KOPT-K1 (cell line): ENCODE results near the gene GRK4.
A peak's percentile ranks its signal among the peaks of the same experiment; 100 is the strongest.

Experiments used
- H3K27ac ChIP-seq: fragments of 200-600 bp; sonication (generic); 2 replicates; pipeline ENCODE4 v1.5.1; 2016; ENCODE audit warnings: antibody characterized with exemption, mild to moderate bottlenecking, low read depth, low read length; ENCODE audit not compliant: poor library complexity, severe bottlenecking
- H3K36me3 ChIP-seq: fragments of 200-600 bp; sonication (generic); 2 replicates; pipeline ENCODE4 v1.5.1; 2017; ENCODE audit warnings: antibody characterized with exemption, mild to moderate bottlenecking, low read length, moderate library complexity; ENCODE audit not compliant: insufficient read depth
- H3K9me3 ChIP-seq: fragments of 200-600 bp; sonication (generic); 2 replicates; pipeline ENCODE4 v1.5.1; 2017; ENCODE audit warnings: antibody characterized with exemption, low read length, mild to moderate bottlenecking; ENCODE audit not compliant: insufficient read depth, poor library complexity, severe bottlenecking

The GRK4 gene

DNA sequence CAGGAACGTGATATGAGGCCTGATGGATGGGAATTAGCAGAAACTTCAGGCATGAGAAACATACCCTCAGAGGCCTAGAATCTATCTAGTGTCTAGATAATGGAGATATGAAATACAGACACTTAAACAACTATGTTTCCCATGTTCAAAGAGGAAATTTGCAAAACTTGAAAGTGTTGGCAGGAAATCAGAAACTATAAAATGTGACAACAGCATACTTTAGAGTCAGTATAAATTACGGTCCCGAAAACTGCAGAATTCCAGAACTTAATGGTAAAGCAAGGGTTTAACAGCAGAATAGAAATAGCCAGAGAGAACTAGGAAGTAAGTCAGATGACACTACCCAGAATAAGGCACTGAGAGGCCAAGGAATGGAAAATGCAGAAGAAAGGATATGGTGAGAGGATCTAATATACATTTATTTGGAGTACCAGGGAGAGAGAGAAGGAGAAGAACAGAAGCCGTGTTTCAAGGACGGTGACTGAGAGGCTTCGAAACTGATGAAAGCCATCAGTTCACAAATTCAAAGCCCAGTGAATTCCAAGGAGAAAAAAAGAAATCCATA is 103.5 kb downstream of the GRK4 start:
- H3K27ac ChIP-seq: no peak overlapping the region

GRCh38 chr4:3067473-3068001 is 104.2 kb downstream of the GRK4 start:
- Histone ChIP-seq H3K36me3 (no peaks in the 10 kb centered on the region), H3K9me3 (peaks cover 14% of the 10 kb centered on the region)

More for the DNA sequence above, 103.5 kb downstream of the GRK4 start:
- Histone ChIP-seq H3K9me3 (peaks cover 14% of the 10 kb centered on the region), H3K36me3 (no peaks in the 10 kb centered on the region)

GRCh38 chr4:3069661-3070199 is 106.4 kb downstream of the GRK4 start:
- H3K36me3 ChIP-seq: no peaks in the 10 kb centered on the region
- H3K27ac ChIP-seq: no peak overlapping the region
- peaks cover 14% of the 10 kb centered on the region for H3K9me3 ChIP-seq

More at GRCh38 chr4:3067473-3068001, 104.2 kb downstream of the GRK4 start:
- no peak overlapping the region for H3K27ac ChIP-seq

- H3K27ac ChIP-seq: no peak overlapping the region
- no peaks in the 10 kb centered on the region for H3K36me3 ChIP-seq
- H3K9me3 ChIP-seq: peaks cover 7% of the 10 kb centered on the region
These were observed 107.5 kb downstream of the GRK4 start for GRCh38 chr4:3070709-3071500.

DNA sequence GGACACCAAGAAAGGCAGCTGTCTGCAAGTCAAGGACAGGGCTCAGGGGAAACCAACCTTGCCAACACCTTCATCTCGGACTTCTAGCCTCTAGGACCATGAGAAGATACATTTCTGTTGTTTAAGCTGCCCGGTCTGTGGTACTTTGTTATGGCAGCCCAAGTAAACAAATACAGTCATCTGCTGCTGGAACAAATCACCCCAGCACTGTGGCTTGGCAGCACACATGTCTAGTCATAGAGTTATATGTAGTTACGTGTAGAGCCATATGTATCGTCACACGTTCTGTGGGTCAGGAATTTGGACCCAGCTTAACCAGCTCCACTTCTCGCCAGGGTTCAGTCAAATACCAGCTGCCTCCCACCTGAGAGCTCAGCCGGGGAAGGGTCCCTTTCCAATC is 108.4 kb downstream of the GRK4 start:
- Histone ChIP-seq H3K27ac (no peak overlapping the region), H3K9me3 (peaks cover 2% of the 10 kb centered on the region), H3K36me3 (no peaks in the 10 kb centered on the region)

GRCh38 chr4:3073158-3074077 is 110.0 kb downstream of the GRK4 start:
- no peaks in the 10 kb centered on the region for H3K36me3 ChIP-seq
- peak overlapping the region; percentile 48 for H3K27ac ChIP-seq
- H3K9me3 ChIP-seq: no peaks in the 10 kb centered on the region

DNA sequence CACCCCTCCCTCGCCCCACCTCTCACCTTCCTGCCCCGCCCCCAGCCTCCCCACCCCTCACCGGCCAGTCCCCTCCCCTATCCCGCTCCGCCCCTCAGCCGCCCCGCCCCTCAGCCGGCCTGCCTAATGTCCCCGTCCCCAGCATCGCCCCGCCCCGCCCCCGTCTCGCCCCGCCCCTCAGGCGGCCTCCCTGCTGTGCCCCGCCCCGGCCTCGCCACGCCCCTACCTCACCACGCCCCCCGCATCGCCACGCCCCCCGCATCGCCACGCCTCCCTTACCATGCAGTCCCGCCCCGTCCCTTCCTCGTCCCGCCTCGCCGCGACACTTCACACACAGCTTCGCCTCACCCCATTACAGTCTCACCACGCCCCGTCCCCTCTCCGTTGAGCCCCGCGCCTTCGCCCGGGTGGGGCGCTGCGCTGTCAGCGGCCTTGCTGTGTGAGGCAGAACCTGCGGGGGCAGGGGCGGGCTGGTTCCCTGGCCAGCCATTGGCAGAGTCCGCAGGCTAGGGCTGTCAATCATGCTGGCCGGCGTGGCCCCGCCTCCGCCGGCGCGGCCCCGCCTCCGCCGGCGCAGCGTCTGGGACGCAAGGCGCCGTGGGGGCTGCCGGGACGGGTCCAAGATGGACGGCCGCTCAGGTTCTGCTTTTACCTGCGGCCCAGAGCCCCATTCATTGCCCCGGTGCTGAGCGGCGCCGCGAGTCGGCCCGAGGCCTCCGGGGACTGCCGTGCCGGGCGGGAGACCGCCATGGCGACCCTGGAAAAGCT is 110.9 kb downstream of the GRK4 start, which contains the start of the genes HTT and HTT-AS:
TSS of gene HTT (plus strand) at position 604 of the 768 bp plus-strand sequence. CDS start at position 749, 145 bp downstream.
TSS of gene HTT-AS (minus strand) at position 461 of the 768 bp plus-strand sequence.
- Histone ChIP-seq H3K9me3 (no peaks in the 10 kb centered on the region), H3K27ac (peak within 1 kb of the TSS; percentile 65), H3K36me3 (no peaks in the 10 kb centered on the region; the same call in 1 of the 2 replicates)

GRCh38 chr4:3074846-3075651 is 111.7 kb downstream of the GRK4 start:
- Histone ChIP-seq H3K9me3 (no peaks in the 10 kb centered on the region), H3K27ac (peak overlapping the region; percentile 65), H3K36me3 (no peaks in the 10 kb centered on the region; the same call in 1 of the 2 replicates)

GRCh38 chr4:3075652-3075981 is 112.2 kb downstream of the GRK4 start:
- peak overlapping the region; percentile 65 for H3K27ac ChIP-seq
- H3K9me3 ChIP-seq: no peaks in the 10 kb centered on the region
- no peaks in the 10 kb centered on the region; the same call in 1 of the 2 replicates for H3K36me3 ChIP-seq

DNA sequence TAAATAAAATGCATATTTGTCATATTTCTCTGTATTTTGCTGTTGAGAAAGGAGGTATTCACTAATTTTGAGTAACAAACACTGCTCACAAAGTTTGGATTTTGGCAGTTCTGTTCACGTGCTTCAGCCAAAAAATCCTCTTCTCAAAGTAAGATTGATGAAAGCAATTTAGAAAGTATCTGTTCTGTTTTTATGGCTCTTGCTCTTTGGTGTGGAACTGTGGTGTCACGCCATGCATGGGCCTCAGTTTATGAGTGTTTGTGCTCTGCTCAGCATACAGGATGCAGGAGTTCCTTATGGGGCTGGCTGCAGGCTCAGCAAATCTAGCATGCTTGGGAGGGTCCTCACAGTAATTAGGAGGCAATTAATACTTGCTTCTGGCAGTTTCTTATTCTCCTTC is 114.4 kb downstream of the GRK4 start:
- H3K9me3 ChIP-seq: no peaks in the 10 kb centered on the region
- no peak overlapping the region for H3K27ac ChIP-seq
- no peaks in the 10 kb centered on the region; the same call in 1 of the 2 replicates for H3K36me3 ChIP-seq

DNA sequence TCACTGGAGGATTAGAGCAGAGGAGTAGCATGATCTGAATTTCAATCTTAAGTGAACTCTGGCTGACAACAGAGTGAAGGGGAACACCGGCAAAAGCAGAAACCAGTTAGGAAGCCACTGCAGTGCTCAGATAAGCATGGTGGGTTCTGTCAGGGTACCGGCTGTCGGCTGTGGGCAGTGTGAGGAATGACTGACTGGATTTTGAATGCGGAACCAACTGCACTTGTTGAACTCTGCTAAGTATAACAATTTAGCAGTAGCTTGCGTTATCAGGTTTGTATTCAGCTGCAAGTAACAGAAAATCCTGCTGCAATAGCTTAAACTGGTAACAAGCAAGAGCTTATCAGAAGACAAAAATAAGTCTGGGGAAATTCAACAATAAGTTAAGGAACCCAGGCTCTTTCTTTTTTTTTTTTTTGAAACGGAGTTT is 116.3 kb downstream of the GRK4 start:
- Histone ChIP-seq H3K36me3 (no peaks in the 10 kb centered on the region; the same call in 1 of the 2 replicates), H3K9me3 (no peaks in the 10 kb centered on the region), H3K27ac (no peak overlapping the region)

GRCh38 chr4:3082925-3083515 is 119.6 kb downstream of the GRK4 start:
- H3K36me3 ChIP-seq: peaks cover 13% of the 10 kb centered on the region
- no peak overlapping the region for H3K27ac ChIP-seq
- H3K9me3 ChIP-seq: no peaks in the 10 kb centered on the region

- peaks cover 20% of the 10 kb centered on the region for H3K36me3 ChIP-seq
- no peaks in the 10 kb centered on the region for H3K9me3 ChIP-seq
- no peak overlapping the region for H3K27ac ChIP-seq
These were observed 120.4 kb downstream of the GRK4 start for GRCh38 chr4:3083732-3084131.
